GM12878 (cell line): ENCODE results near the gene BMP2K. TPM values are rescaled to one million over a fixed set of nuclear protein-coding genes. Genes with fewer than 3 reads are reported as not detected.

Experiments used
- E2F4 ChIP-seq: IDR thresholded peaks from 2 replicates; pipeline ENCODE4 v1.6.1; 2012; ENCODE audit warnings: low read depth, low read length, improper control_type of control experiment
- E4F1 ChIP-seq: fragments of 450-650 bp; IDR thresholded peaks from 2 replicates; pipeline ENCODE4 v1.6.1; 2018; ENCODE audit warnings: borderline replicate concordance, mild to moderate bottlenecking; ENCODE audit not compliant: partially characterized antibody
- IRF4 ChIP-seq: IDR thresholded peaks from 2 replicates; pipeline ENCODE4 v1.6.1; 2011; ENCODE audit warnings: low read depth, low read length
- MLLT1 ChIP-seq: fragments of 450-650 bp; IDR thresholded peaks from 2 replicates; pipeline ENCODE4 v1.6.1; 2016; ENCODE audit warnings: mild to moderate bottlenecking
- MYB ChIP-seq: fragments of 150-350 bp; IDR thresholded peaks from 2 replicates; pipeline ENCODE4 v1.6.1; 2014; ENCODE audit warnings: mild to moderate bottlenecking, low read depth, low read length, borderline replicate concordance
- NBN ChIP-seq: fragments of 450-650 bp; IDR thresholded peaks from 2 replicates; pipeline ENCODE4 v1.6.1; 2016
- NR2F1 ChIP-seq: fragments of 450-650 bp; conservative IDR thresholded peaks from 2 replicates; pipeline ENCODE4 v1.6.1; 2017; ENCODE audit warnings: mild to moderate bottlenecking
- PAX8 ChIP-seq: fragments of 450-650 bp; IDR thresholded peaks from 2 replicates; pipeline ENCODE4 v1.6.1; 2017; ENCODE audit warnings: mild to moderate bottlenecking, moderate library complexity
- POLR2AphosphoS5 ChIP-seq: IDR thresholded peaks from 2 replicates; pipeline ENCODE4 v1.6.1; 2011; ENCODE audit warnings: mild to moderate bottlenecking, low read length, inconsistent platforms
- POU2F2 ChIP-seq: IDR thresholded peaks from 3 replicates; pipeline ENCODE4 v1.6.1; 2011; ENCODE audit warnings: low read depth, mild to moderate bottlenecking, low read length, borderline replicate concordance
- SREBF2 ChIP-seq: IDR thresholded peaks from 2 replicates; pipeline ENCODE4 v1.6.1; 2012; ENCODE audit warnings: mild to moderate bottlenecking, low read length
- USF1 ChIP-seq: IDR thresholded peaks from 2 replicates; pipeline ENCODE4 v1.6.1; 2011; ENCODE audit warnings: borderline replicate concordance, low read depth, mild to moderate bottlenecking, moderate library complexity, mixed read lengths, low read length; ENCODE audit not compliant: insufficient read depth; ENCODE audit errors: extremely low read length
- ZBTB11 ChIP-seq: fragments of 450-650 bp; formaldehyde crosslinking; IDR thresholded peaks from 2 replicates; pipeline ENCODE4 v1.5.0; 2022; ENCODE audit warnings: mild to moderate bottlenecking, missing genetic modification characterization
- ZNF274 ChIP-seq: IDR thresholded peaks from one replicate; pipeline ENCODE4 v1.8.0; 2011; ENCODE audit not compliant: insufficient read length, insufficient read depth
- ZNF592 ChIP-seq: fragments of 450-650 bp; IDR thresholded peaks from 2 replicates; pipeline ENCODE4 v1.6.1; 2017; ENCODE audit warnings: mild to moderate bottlenecking, moderate library complexity
- polyA plus RNA-seq, 11 experiments: library from polyadenylated mRNA; depleted of rRNA in 4 of 11; unstranded in 6 of 11; stranded (reverse) in 5 of 11; fragments of >200 nt; fragmentation: Nextera tagmentation in 4 of 11; fragmentation: Illumina TruSeq in 1 of 11; extraction: Ambion mirVana in 4 of 11; extraction: Trizol in 1 of 11; gene quantifications; 1 replicate in 1 of 11; 2 replicates in 10 of 11; pipeline versions ENCODE4 v1.2.1 to v1.2.3, GENCODE V29; 2011 to 2016; ENCODE audit warnings: inconsistent platforms in 2 of 11, missing spikeins in 2 of 11, low read depth in 1 of 11
- total RNA-seq, 4 experiments: library from RNA; depleted of rRNA in 3 of 4; stranded (reverse); fragments of >200 nt in 3 of 4; fragmentation: Illumina TruSeq in 1 of 4; extraction: Trizol in 1 of 4; gene quantifications; 2 replicates each; pipeline versions ENCODE4 v1.2.1 to v1.2.3, GENCODE V29; 2013 to 2021

Gene BMP2K
- total and polyA plus RNA-seq, 10 of the 15 experiments (the other 5 are each of a cell fraction or from before 2014, with no cell fraction given): 3.3 to 84.6 (median 24.8) TPM

GRCh38 chr4:78766650-78767049, 9.5 kb upstream of the BMP2K start (continued):
- TF ChIP-seq ZBTB11 (CRISPR knock-in tag) (no peak), ZNF592 (no peak), SREBF2 (no peak), E4F1 (no peak), USF1 (no peak), POLR2AphosphoS5 (no peak), MLLT1 (peak; percentile 47; the same call in 1 of the 2 replicates), MYB (no peak), PAX8 (no peak), NBN (peak; percentile 62; the same call in 1 of the 2 replicates), ZNF274 (no peak), E2F4 (no peak), NR2F1 (0 out of 2 replicates have a peak, but pooled peaks have one; percentile 28), IRF4 (no peak), POU2F2 (no peak)
